SK-N-SH (cell line): ENCODE results near the gene IMPDH1. TPM values are rescaled to one million over a fixed set of nuclear protein-coding genes. Genes with fewer than 3 reads are reported as not detected.

Experiments used
- CHD2 ChIP-seq: fragments of 150-350 bp; IDR thresholded peaks from 2 replicates; pipeline ENCODE4 v1.6.1; 2018; ENCODE audit warnings: low read length; ENCODE audit not compliant: partially characterized antibody
- EP300 ChIP-seq, 2 experiments: IDR thresholded peaks; 2 replicates each; pipeline versions ENCODE4 v1.4.0 to v1.6.1; 2012; ENCODE audit warnings: borderline replicate concordance in 1 of 2, low read depth in 1 of 2, low read length in 1 of 2
- EZH2phosphoT487 ChIP-seq: fragments of 200-600 bp; sonication (generic); IDR thresholded peaks from 2 replicates; pipeline ENCODE4 v1.6.1; 2017; ENCODE audit warnings: low read depth, mixed run types, mild to moderate bottlenecking, antibody characterized with exemption, moderate library complexity, borderline replicate concordance
- FOSL2 ChIP-seq: IDR thresholded peaks from 2 replicates; pipeline ENCODE4 v1.4.0; 2012; ENCODE audit warnings: low read depth, mild to moderate bottlenecking, moderate library complexity, borderline replicate concordance
- FOXJ3 ChIP-seq: sonication (generic); formaldehyde crosslinking; IDR thresholded peaks from 2 replicates; pipeline ENCODE4 v1.5.1; 2020; ENCODE audit warnings: mild to moderate bottlenecking, missing genetic modification reagents
- FOXM1 ChIP-seq: IDR thresholded peaks from 2 replicates; pipeline ENCODE4 v1.4.0; 2012; ENCODE audit warnings: low read depth, mild to moderate bottlenecking
- GABPA ChIP-seq: IDR thresholded peaks from 2 replicates; pipeline ENCODE4 v1.4.0; 2012; ENCODE audit warnings: low read depth, mild to moderate bottlenecking
- GATA2 ChIP-seq: sonication (generic); formaldehyde crosslinking; IDR thresholded peaks from 2 replicates; pipeline ENCODE4 v1.5.0; 2020; ENCODE audit warnings: mild to moderate bottlenecking, missing genetic modification reagents
- IRF3 ChIP-seq: fragments of 150-350 bp; IDR thresholded peaks from 2 replicates; pipeline ENCODE4 v1.6.1; 2016; ENCODE audit warnings: mild to moderate bottlenecking, low read depth, low read length
- JUND ChIP-seq: IDR thresholded peaks from 2 replicates; pipeline ENCODE4 v1.4.0; 2012
- PBX3 ChIP-seq: IDR thresholded peaks from 2 replicates; pipeline ENCODE4; 2012
- RFX5 ChIP-seq: IDR thresholded peaks from 2 replicates; pipeline ENCODE4 v1.6.1; 2012; ENCODE audit warnings: mild to moderate bottlenecking, improper control_type of control experiment, low read length
- SIN3A ChIP-seq: IDR thresholded peaks from 2 replicates; pipeline ENCODE4 v1.6.1; 2012; ENCODE audit warnings: low read depth, mild to moderate bottlenecking, low read length, moderate library complexity, borderline replicate concordance
- SMC3 ChIP-seq: IDR thresholded peaks from 2 replicates; pipeline ENCODE4 v1.6.1; 2012; ENCODE audit warnings: low read depth, low read length, improper control_type of control experiment
- TAF1 ChIP-seq: IDR thresholded peaks from 2 replicates; pipeline ENCODE4 v1.6.1; 2012; ENCODE audit warnings: low read depth, mild to moderate bottlenecking, low read length, moderate library complexity, borderline replicate concordance
- TCF12 ChIP-seq: IDR thresholded peaks from 2 replicates; pipeline ENCODE4 v1.4.0; 2012
- TEAD4 ChIP-seq: IDR thresholded peaks from 2 replicates; pipeline ENCODE4 v1.4.0; 2012; ENCODE audit warnings: mild to moderate bottlenecking, borderline replicate concordance; ENCODE audit not compliant: insufficient read depth
- YY1 ChIP-seq: IDR thresholded peaks from 2 replicates; pipeline ENCODE4 v1.4.0; 2012; ENCODE audit warnings: low read depth, mild to moderate bottlenecking
- ZBTB33 ChIP-seq: IDR thresholded peaks from 2 replicates; pipeline ENCODE4 v1.4.0; 2012; ENCODE audit warnings: low read depth, borderline replicate concordance
- polyA plus RNA-seq, 3 experiments: library from polyadenylated mRNA; depleted of rRNA; stranded (reverse); fragments of >200 nt; gene quantifications; 2 replicates each; pipeline ENCODE4 v1.2.3, GENCODE V29; 2012
- TF ChIP-seq, protein P1 (sequence below): IDR thresholded peaks from 2 replicates; pipeline ENCODE4 v1.4.0; 2012; ENCODE audit warnings: low read depth, borderline replicate concordance
- TF ChIP-seq, protein P2 (sequence below): IDR thresholded peaks from 2 replicates; pipeline ENCODE4 v1.4.0; 2012; ENCODE audit warnings: low read depth

The IMPDH1 gene
- polyA plus RNA-seq, 1 of the 3 experiments (the other 2 are of a cell fraction), result 80.4 TPM

DNA sequence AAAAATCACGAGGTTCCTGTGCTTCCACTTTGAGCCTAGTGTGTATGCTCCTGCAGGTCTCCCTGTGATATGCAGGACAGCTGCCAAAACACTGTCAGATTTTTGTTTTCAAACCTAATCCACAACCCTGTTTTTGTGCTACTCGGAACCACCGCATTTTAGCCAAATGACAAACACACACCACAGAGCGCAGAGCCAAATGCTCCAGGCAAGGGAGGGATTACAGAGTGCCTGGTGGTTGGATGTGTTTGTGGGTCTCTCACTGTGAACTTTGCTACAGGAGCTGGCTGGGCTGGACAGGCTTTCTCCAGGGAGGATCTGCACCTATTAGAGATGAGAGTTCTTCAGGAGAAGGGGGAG is 60.3 kb downstream of the IMPDH1 start (continued):
- TF ChIP-seq IRF3, result no peak
- TF ChIP-seq CHD2, result peak; percentile 61
- peak in 1 of 2 experiments; percentile 44; a peak in 2 of 4 replicates for TF ChIP-seq EP300 (IDR thresholded peaks at IDR 0.05; ENCODE audit: borderline replicate concordance in 1 of 2, low read depth in 1 of 2, low read length in 1 of 2)
- TF ChIP-seq TCF12, result no peak
- no peak for TF ChIP-seq ZBTB33
- no peak for TF ChIP-seq TEAD4
- peak; percentile 72; the same call in 1 of the 2 replicates for TF ChIP-seq FOXJ3
- TF ChIP-seq SMC3, result 0 out of 2 replicates have a peak, but pooled peaks have one; percentile 1
- TF ChIP-seq, protein P1, sequence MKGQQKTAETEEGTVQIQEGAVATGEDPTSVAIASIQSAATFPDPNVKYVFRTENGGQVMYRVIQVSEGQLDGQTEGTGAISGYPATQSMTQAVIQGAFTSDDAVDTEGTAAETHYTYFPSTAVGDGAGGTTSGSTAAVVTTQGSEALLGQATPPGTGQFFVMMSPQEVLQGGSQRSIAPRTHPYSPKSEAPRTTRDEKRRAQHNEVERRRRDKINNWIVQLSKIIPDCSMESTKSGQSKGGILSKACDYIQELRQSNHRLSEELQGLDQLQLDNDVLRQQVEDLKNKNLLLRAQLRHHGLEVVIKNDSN, result no peak
- no peak for TF ChIP-seq PBX3
- TF ChIP-seq GABPA, result no peak
- TF ChIP-seq, protein P2, sequence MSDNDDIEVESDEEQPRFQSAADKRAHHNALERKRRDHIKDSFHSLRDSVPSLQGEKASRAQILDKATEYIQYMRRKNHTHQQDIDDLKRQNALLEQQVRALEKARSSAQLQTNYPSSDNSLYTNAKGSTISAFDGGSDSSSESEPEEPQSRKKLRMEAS, result no peak
- TF ChIP-seq FOSL2, result no peak
- no peak for TF ChIP-seq JUND
- TF ChIP-seq TAF1, result no peak
- peak; percentile 40; the same call in 1 of the 2 replicates for TF ChIP-seq GATA2
- TF ChIP-seq YY1, result no peak
- TF ChIP-seq FOXM1, result no peak
- no peak for TF ChIP-seq RFX5
- TF ChIP-seq SIN3A, result no peak
- no peak for TF ChIP-seq EZH2phosphoT487
- TF ChIP-seq, all 33 proteins: peak for 8
